HL-60 (cell line): ENCODE measurements around the gene DGUOK.

Experiments used
- POLR2AphosphoS5 ChIP-seq: IDR thresholded peaks from 2 replicates; pipeline ENCODE4 v1.6.1; 2012; ENCODE audit warnings: low read depth
- TF ChIP-seq, protein P1 (sequence below): IDR thresholded peaks from one replicate; pipeline ENCODE4 v1.5.1; 2011; ENCODE audit warnings: low read length, control low read depth, inconsistent platforms; ENCODE audit not compliant: insufficient read depth

DNA sequence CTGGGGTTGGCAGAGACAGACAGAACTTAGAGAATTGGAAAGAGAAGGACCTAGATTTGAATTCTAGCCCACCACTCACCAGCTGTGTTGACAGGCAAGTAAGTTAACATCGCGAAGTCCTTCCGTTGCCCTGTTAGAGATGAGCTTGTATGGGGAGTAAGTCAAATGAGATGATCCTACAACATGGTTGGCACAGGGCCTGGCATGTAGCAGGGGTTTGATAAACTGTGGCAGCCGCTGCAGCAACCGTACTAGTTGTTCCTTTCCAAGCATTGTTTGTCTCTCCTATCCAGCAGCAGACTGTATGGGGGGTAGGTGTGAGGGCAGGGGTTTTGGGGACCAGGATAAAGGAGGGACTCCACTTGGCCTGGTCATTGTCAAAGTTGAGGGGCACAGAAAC lies 74.0 kb downstream of the DGUOK start:
- TF ChIP-seq, protein P1, sequence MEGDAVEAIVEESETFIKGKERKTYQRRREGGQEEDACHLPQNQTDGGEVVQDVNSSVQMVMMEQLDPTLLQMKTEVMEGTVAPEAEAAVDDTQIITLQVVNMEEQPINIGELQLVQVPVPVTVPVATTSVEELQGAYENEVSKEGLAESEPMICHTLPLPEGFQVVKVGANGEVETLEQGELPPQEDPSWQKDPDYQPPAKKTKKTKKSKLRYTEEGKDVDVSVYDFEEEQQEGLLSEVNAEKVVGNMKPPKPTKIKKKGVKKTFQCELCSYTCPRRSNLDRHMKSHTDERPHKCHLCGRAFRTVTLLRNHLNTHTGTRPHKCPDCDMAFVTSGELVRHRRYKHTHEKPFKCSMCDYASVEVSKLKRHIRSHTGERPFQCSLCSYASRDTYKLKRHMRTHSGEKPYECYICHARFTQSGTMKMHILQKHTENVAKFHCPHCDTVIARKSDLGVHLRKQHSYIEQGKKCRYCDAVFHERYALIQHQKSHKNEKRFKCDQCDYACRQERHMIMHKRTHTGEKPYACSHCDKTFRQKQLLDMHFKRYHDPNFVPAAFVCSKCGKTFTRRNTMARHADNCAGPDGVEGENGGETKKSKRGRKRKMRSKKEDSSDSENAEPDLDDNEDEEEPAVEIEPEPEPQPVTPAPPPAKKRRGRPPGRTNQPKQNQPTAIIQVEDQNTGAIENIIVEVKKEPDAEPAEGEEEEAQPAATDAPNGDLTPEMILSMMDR: no peak
- no peak for TF ChIP-seq POLR2AphosphoS5
